CD4-positive, CD25-positive, alpha-beta regulatory T cell (primary cell): ENCODE measurements around the gene SMC6. TPM values are rescaled to one million over a fixed set of nuclear protein-coding genes. Genes with fewer than 3 reads are reported as not detected.

Experiments
- ATAC-seq, 2 donors: fragments of 150-1000 bp; cut with Tn5 transposase; one replicate each; pipeline ENCODE4 v1.10.0; 2021; ENCODE audit warnings: low read depth in 2 of 2, moderate number of reproducible peaks in 2 of 2, moderate library complexity in 1 of 2
- DNase-seq, 3 donors: peaks; one replicate each; pipeline versions ENCODE4 v3.0.0 to v3.0.0-alpha.2; 2012 to 2022; ENCODE audit warnings: mixed read lengths in 1 of 3
- H3K27ac ChIP-seq: one replicate; pipeline ENCODE4 v1.7.0; 2013; ENCODE audit warnings: mild to moderate bottlenecking, low read length; ENCODE audit not compliant: insufficient read depth, poor library complexity, severe bottlenecking
- H3K27me3 ChIP-seq: one replicate; pipeline ENCODE4 v1.7.0; 2013; ENCODE audit warnings: low read length; ENCODE audit not compliant: control insufficient read depth, insufficient read depth
- H3K36me3 ChIP-seq: one replicate; pipeline ENCODE4 v1.7.0; 2013; ENCODE audit warnings: mild to moderate bottlenecking, low read length, moderate library complexity; ENCODE audit not compliant: control insufficient read depth, insufficient read depth
- H3K4me1 ChIP-seq: 2 replicates; pipeline ENCODE4 v1.7.0; 2013; ENCODE audit warnings: mild to moderate bottlenecking, low read length; ENCODE audit not compliant: insufficient read depth, control insufficient read depth, poor library complexity, severe bottlenecking
- H3K4me3 ChIP-seq: one replicate; pipeline ENCODE4 v1.7.0; 2013; ENCODE audit warnings: low read depth, mild to moderate bottlenecking, low read length, moderate library complexity
- H3K9me3 ChIP-seq, 2 experiments: 1 replicate in 1 of 2; 2 replicates in 1 of 2; pipeline ENCODE4 v1.7.0; 2013; ENCODE audit warnings: low read length in 2 of 2, mild to moderate bottlenecking in 1 of 2, moderate library complexity in 1 of 2; ENCODE audit not compliant: control insufficient read depth in 2 of 2
- H3K27ac Mint-ChIP-seq, 3 donors: one replicate each; pipeline ENCODE4 v1.8.0; 2020 to 2022; ENCODE audit warnings: mild to moderate bottlenecking in 3 of 3, mixed read lengths in 3 of 3, moderate library complexity in 2 of 3
- H3K27me3 Mint-ChIP-seq: one replicate; pipeline ENCODE4 v1.8.0; 2022; ENCODE audit warnings: mild to moderate bottlenecking, mixed read lengths
- H3K36me3 Mint-ChIP-seq: one replicate; pipeline ENCODE4 v1.8.0; 2020; ENCODE audit warnings: mixed read lengths
- H3K4me1 Mint-ChIP-seq, 4 donors: one replicate each; pipeline ENCODE4 v1.8.0; 2020 to 2022; ENCODE audit warnings: mixed read lengths in 4 of 4, mild to moderate bottlenecking in 1 of 4
- H3K4me3 Mint-ChIP-seq, 4 donors: one replicate each; pipeline ENCODE4 v1.8.0; 2020 to 2022; ENCODE audit warnings: mild to moderate bottlenecking in 4 of 4, mixed read lengths in 4 of 4, moderate library complexity in 3 of 4
- H3K9me3 Mint-ChIP-seq, 7 donors: one replicate each; pipeline ENCODE4 v1.8.0; 2020 to 2022; ENCODE audit warnings: mixed read lengths in 7 of 7, mild to moderate bottlenecking in 3 of 7, moderate library complexity in 2 of 7
- polyA plus RNA-seq, 4 donors: library from polyadenylated mRNA; unstranded; fragments of 300-500 nt; fragmentation: Illumina TruSeq; gene quantifications; one replicate each; pipeline ENCODE4 v1.2.3, GENCODE V29; 2021
- total RNA-seq: library from RNA; stranded (reverse); gene quantifications from one replicate; pipeline ENCODE4 v1.2.3, GENCODE V29; 2022

Gene SMC6
- total and polyA plus RNA-seq, 5 donors from 2014 or later = 11.5 to 34.4 (median 22.8) TPM

- peaks cover 0 to 3% (median 0%) of the 10 kb centered on the region in 7 donors for H3K9me3 Mint-ChIP-seq
- H3K27ac Mint-ChIP-seq = no peak overlapping the region
- no peaks in the 10 kb centered on the region for H3K27me3 Mint-ChIP-seq
- no peak for ATAC-seq
- H3K36me3 ChIP-seq = no peaks in the 10 kb centered on the region
- H3K27me3 ChIP-seq = no peaks in the 10 kb centered on the region
- H3K4me3 Mint-ChIP-seq = no peak overlapping the region
- no peaks in the 10 kb centered on the region for H3K36me3 Mint-ChIP-seq
- H3K9me3 ChIP-seq = no peaks in the 10 kb centered on the region
- H3K27ac ChIP-seq = no peak overlapping the region
- DNase-seq = no peak
- no peaks in the 10 kb centered on the region for H3K4me1 ChIP-seq
- H3K4me1 Mint-ChIP-seq = no peaks in the 10 kb centered on the region
- no peak overlapping the region for H3K4me3 ChIP-seq
Observed at GRCh38 chr2:17617955-17618354, 135.7 kb downstream of the SMC6 start.

GRCh38 chr2:17617516-17617915, 136.1 kb downstream of the SMC6 start:
- no peaks in the 10 kb centered on the region for H3K9me3 ChIP-seq
- Mint-ChIP-seq H3K27me3 (no peaks in the 10 kb centered on the region), H3K9me3 (peaks cover 0 to 2% (median 0%) of the 10 kb centered on the region in 7 donors)

GRCh38 chr2:17616405-17616804, 137.2 kb downstream of the SMC6 start:
- ATAC-seq = no peak
- Histone ChIP-seq H3K27ac (no peak overlapping the region), H3K9me3 (no peaks in the 10 kb centered on the region), H3K4me1 (no peaks in the 10 kb centered on the region), H3K36me3 (no peaks in the 10 kb centered on the region), H3K27me3 (no peaks in the 10 kb centered on the region), H3K4me3 (no peak overlapping the region)
- Mint-ChIP-seq H3K36me3 (no peaks in the 10 kb centered on the region), H3K27ac (no peak overlapping the region), H3K9me3 (peaks cover 0 to 2% (median 0%) of the 10 kb centered on the region in 7 donors), H3K4me1 (no peaks in the 10 kb centered on the region), H3K4me3 (no peak overlapping the region), H3K27me3 (no peaks in the 10 kb centered on the region)
- DNase-seq = no peak

More at GRCh38 chr2:17617516-17617915, 136.1 kb downstream of the SMC6 start:
- no peaks in the 10 kb centered on the region for H3K36me3 Mint-ChIP-seq
- H3K36me3 ChIP-seq = no peaks in the 10 kb centered on the region
- ATAC-seq (no peak), DNase-seq (no peak)
- no peak overlapping the region for H3K27ac ChIP-seq
- H3K27me3 ChIP-seq = no peaks in the 10 kb centered on the region
- H3K4me3 Mint-ChIP-seq = no peak overlapping the region
- no peaks in the 10 kb centered on the region for H3K4me1 ChIP-seq
- no peak overlapping the region for H3K4me3 ChIP-seq
- H3K27ac Mint-ChIP-seq = no peak overlapping the region
- H3K4me1 Mint-ChIP-seq = no peaks in the 10 kb centered on the region

- Histone ChIP-seq H3K9me3 (no peaks in the 10 kb centered on the region), H3K4me3 (no peak overlapping the region), H3K27me3 (no peaks in the 10 kb centered on the region), H3K4me1 (no peaks in the 10 kb centered on the region), H3K36me3 (no peaks in the 10 kb centered on the region), H3K27ac (no peak overlapping the region)
- no peak overlapping the region for H3K4me3 Mint-ChIP-seq
- peaks cover 0 to 2% (median 0%) of the 10 kb centered on the region in 7 donors for H3K9me3 Mint-ChIP-seq
- no peak for ATAC-seq
- no peaks in the 10 kb centered on the region for H3K4me1 Mint-ChIP-seq
- DNase-seq = no peak
- H3K27me3 Mint-ChIP-seq = no peaks in the 10 kb centered on the region
- no peaks in the 10 kb centered on the region for H3K36me3 Mint-ChIP-seq
- H3K27ac Mint-ChIP-seq = no peak overlapping the region
Observed at GRCh38 chr2:17615728-17616351, 137.8 kb downstream of the SMC6 start.

- Mint-ChIP-seq H3K4me3 (no peak overlapping the region), H3K27ac (no peak overlapping the region), H3K27me3 (no peaks in the 10 kb centered on the region), H3K9me3 (peaks cover 0 to 2% (median 0%) of the 10 kb centered on the region in 7 donors), H3K4me1 (no peaks in the 10 kb centered on the region), H3K36me3 (no peaks in the 10 kb centered on the region)
- Histone ChIP-seq H3K27ac (no peak overlapping the region), H3K4me3 (no peak overlapping the region), H3K27me3 (no peaks in the 10 kb centered on the region), H3K4me1 (no peaks in the 10 kb centered on the region), H3K36me3 (no peaks in the 10 kb centered on the region), H3K9me3 (no peaks in the 10 kb centered on the region)
- DNase-seq (no peak), ATAC-seq (no peak)
Observed at GRCh38 chr2:17615147-17615546, 138.5 kb downstream of the SMC6 start.

GRCh38 chr2:17614174-17614930, 139.3 kb downstream of the SMC6 start:
- Histone ChIP-seq H3K9me3 (no peaks in the 10 kb centered on the region), H3K27ac (no peak overlapping the region), H3K4me3 (no peak overlapping the region), H3K4me1 (no peaks in the 10 kb centered on the region), H3K36me3 (no peaks in the 10 kb centered on the region), H3K27me3 (no peaks in the 10 kb centered on the region)
- no peaks in the 10 kb centered on the region for H3K27me3 Mint-ChIP-seq
- H3K27ac Mint-ChIP-seq = no peak overlapping the region
- DNase-seq = no peak
- no peak overlapping the region for H3K4me3 Mint-ChIP-seq
- H3K4me1 Mint-ChIP-seq = no peaks in the 10 kb centered on the region
- H3K36me3 Mint-ChIP-seq = no peaks in the 10 kb centered on the region
- ATAC-seq = no peak
- peaks cover 0 to 2% (median 0%) of the 10 kb centered on the region in 7 donors for H3K9me3 Mint-ChIP-seq
